K562 (cell line): ENCODE measurements around the gene BCL11A. TPM values are rescaled to one million over a fixed set of nuclear protein-coding genes. Genes with fewer than 3 reads are reported as not detected.

Experiments
- ATAC-seq: fragments of 200-7000 bp; cut with Tn5 transposase; 3 replicates; pipeline ENCODE4 v1.9.1; 2020; ENCODE audit warnings: moderate library complexity
- BruUV-seq: library from RNA; stranded (reverse); fragments of 400-500 nt; replicated peaks from 2 replicates; lab custom pipeline; 2021; lab: Mats Ljungman, UMichigan
- CTCF ChIA-PET: fragments of 300-600 bp; formaldehyde crosslinking; extraction: SDS; loops from one replicate; lab custom pipeline; 2021; ENCODE audit warnings: low intra/inter-chr PET ratio; lab: Yijun Ruan, JAX
- POLR2A ChIA-PET: fragments of 300-600, 350-650 bp; sonication (Branson Sonifier 250); formaldehyde crosslinking; extraction: SDS; loops from one replicate; lab custom pipeline; 2021; ENCODE audit warnings: antibody characterized with exemption, inconsistent platforms; lab: Yijun Ruan, JAX
- DNase-seq, 4 experiments: peaks; one replicate each; pipeline versions ENCODE4 v3.0.0 to v3.0.0-alpha.2; 2011 to 2018; ENCODE audit warnings: low spot score in 3 of 4, mixed read lengths in 3 of 4; ENCODE audit errors: extremely low read depth in 1 of 4
- FAIRE-seq: peaks from 2 replicates; lab custom pipeline; 2011; peaks lifted over from hg19 to GRCh38; lab: Jason Lieb, UNC
- H2AFZ ChIP-seq: 2 replicates; pipeline ENCODE4 v1.6.0; 2011; ENCODE audit warnings: low read depth, low read length, control low read depth, inconsistent platforms
- H3K27ac ChIP-seq: fragments of 200-600 bp; 3 replicates; pipeline ENCODE4 v1.8.0; 2011; ENCODE audit warnings: low read depth, mild to moderate bottlenecking, control low read depth, inconsistent platforms, low read length, moderate library complexity, mixed read lengths; ENCODE audit errors: extremely low read depth
- H3K27me3 ChIP-seq, 2 experiments: fragments of 300-600 bp in 1 of 2; 2 replicates in 1 of 2; 3 replicates in 1 of 2; pipeline versions ENCODE4 v1.6.0 to v1.8.0; 2011; ENCODE audit warnings: inconsistent platforms in 2 of 2, low read length in 2 of 2, mild to moderate bottlenecking in 1 of 2, mixed read lengths in 1 of 2, moderate library complexity in 1 of 2; ENCODE audit not compliant: control insufficient read depth in 2 of 2, insufficient read depth in 2 of 2
- H3K36me3 ChIP-seq: fragments of 300-600 bp; 3 replicates; pipeline ENCODE4 v1.8.0; 2011; ENCODE audit warnings: mild to moderate bottlenecking, low read length, inconsistent platforms; ENCODE audit not compliant: control insufficient read depth, insufficient read depth
- H3K4me1 ChIP-seq, 2 experiments: fragments of 200-600 bp in 1 of 2; replicated peaks in 1 of 2; 2 replicates in 1 of 2; 3 replicates in 1 of 2; pipeline versions ENCODE4 v1.5.1 to v1.8.0; 2011; ENCODE audit warnings: inconsistent platforms in 2 of 2, low read length in 2 of 2, mild to moderate bottlenecking in 1 of 2, mixed read lengths in 1 of 2, moderate library complexity in 1 of 2; ENCODE audit not compliant: control insufficient read depth in 2 of 2, insufficient read depth in 2 of 2
- H3K4me2 ChIP-seq: 2 replicates; pipeline ENCODE4 v1.6.1; 2011; ENCODE audit warnings: low read length, control low read depth, inconsistent platforms, mixed read lengths; ENCODE audit not compliant: insufficient read depth
- H3K4me3 ChIP-seq: fragments of 200-600 bp; sonication (generic), shearing (Covaris generic); 2 replicates; pipeline ENCODE4 v1.5.1; 2016; ENCODE audit warnings: control low read depth, inconsistent platforms
- H3K79me2 ChIP-seq: fragments of 200-600 bp; 3 replicates; pipeline ENCODE4 v1.8.0; 2011; ENCODE audit warnings: low read length, inconsistent platforms; ENCODE audit not compliant: control insufficient read depth, insufficient read depth
- H3K9ac ChIP-seq, 2 experiments: 2 replicates each; pipeline versions ENCODE4 v1.6.0 to v1.6.1; 2011; ENCODE audit warnings: low read depth in 2 of 2, low read length in 2 of 2, control low read depth in 1 of 2, inconsistent platforms in 1 of 2, mild to moderate bottlenecking in 1 of 2, mixed read lengths in 1 of 2; ENCODE audit not compliant: insufficient read depth in 1 of 2
- H3K9me1 ChIP-seq: one replicate; pipeline ENCODE4 v1.6.0; 2011; ENCODE audit warnings: inconsistent platforms, mild to moderate bottlenecking, low read length, moderate library complexity; ENCODE audit not compliant: control insufficient read depth, insufficient read depth
- H3K9me3 ChIP-seq: replicated peaks from 2 replicates; pipeline ENCODE4 v1.5.1; 2011; ENCODE audit warnings: low read depth, low read length, inconsistent platforms; ENCODE audit not compliant: control insufficient read depth, insufficient read depth
- H4K20me1 ChIP-seq: replicated peaks from 2 replicates; pipeline ENCODE4 v1.6.1; 2011; ENCODE audit warnings: low read length, inconsistent platforms, mixed read lengths; ENCODE audit not compliant: control insufficient read depth, insufficient read depth
- BDP1 ChIP-seq: IDR thresholded peaks from 3 replicates; pipeline ENCODE4 v1.6.1; 2011; ENCODE audit not compliant: insufficient read length, insufficient read depth
- CEBPZ ChIP-seq: fragments of 150-350 bp; IDR thresholded peaks from 2 replicates; pipeline ENCODE4 v1.6.1; 2014; ENCODE audit warnings: low read depth, mild to moderate bottlenecking, low read length, borderline replicate concordance
- KLF1 ChIP-seq: fragments of 450-650 bp; IDR thresholded peaks from 2 replicates; pipeline ENCODE4 v1.6.1; 2016; ENCODE audit warnings: missing genetic modification characterization, missing compliant biosample characterization
- PPARD ChIP-seq: fragments of 250-450 bp; sonication (Bioruptor Pico); IDR thresholded peaks from 2 replicates; pipeline ENCODE4 v1.8.0; 2022; ENCODE audit warnings: inconsistent platforms, mild to moderate bottlenecking, moderate library complexity
- RBM39 ChIP-seq: fragments of 200-400 bp; formaldehyde crosslinking; optimal IDR thresholded peaks from 2 replicates; pipeline ENCODE3; 2018; ENCODE audit warnings: low read depth, low read length
- RNF219 ChIP-seq: fragments of 250-450 bp; sonication (Bioruptor Pico); IDR thresholded peaks from 2 replicates; pipeline ENCODE4 v1.5.0; 2022; ENCODE audit warnings: mild to moderate bottlenecking
- VEZF1 ChIP-seq: fragments of 200-800 bp; sonication (Bioruptor generic); IDR thresholded peaks from 2 replicates; pipeline ENCODE4 v1.6.1; 2017; ENCODE audit warnings: missing genetic modification characterization, missing compliant biosample characterization
- XRCC3 ChIP-seq: fragments of 450-650 bp; IDR thresholded peaks from 2 replicates; pipeline ENCODE4 v1.6.1; 2017; ENCODE audit warnings: mild to moderate bottlenecking, moderate library complexity
- ZNF224 ChIP-seq: sonication (generic); formaldehyde crosslinking; IDR thresholded peaks from 2 replicates; pipeline ENCODE4 v1.8.0; 2022; ENCODE audit warnings: mild to moderate bottlenecking, missing genetic modification reagents
- ZNF436 ChIP-seq: fragments of 250-450, 450-650 bp; sonication (Bioruptor Pico); formaldehyde crosslinking; IDR thresholded peaks from 2 replicates; pipeline ENCODE4 v1.7.0; 2020; ENCODE audit warnings: mild to moderate bottlenecking
- WGBS: fragments of 100-300 bp; shearing (Covaris generic); methylation state at CpG from one replicate; pipeline ENCODE4 v1.1.6; 2016; ENCODE audit warnings: low coverage, mixed read lengths; ENCODE audit not compliant: insufficient coverage; ENCODE audit errors: missing lambda C conversion rate; 5-methylcytosine and 5-hydroxymethylcytosine counted together
- in situ Hi-C: fragments of 300-500 bp; cut with MboI; formaldehyde crosslinking; loops from 4 replicates; pipeline ENCODE4 v1.15.0; 2018; ENCODE audit warnings: inconsistent platforms, mixed read lengths
- intact Hi-C: fragments of 100-400 bp; cut with micrococcal nuclease; formaldehyde crosslinking; loops from 2 replicates; pipeline ENCODE4 v1.14.2; 2022
- polyA plus RNA-seq, 8 experiments: library from polyadenylated mRNA; depleted of rRNA in 4 of 8; stranded (reverse) in 5 of 8; unstranded in 3 of 8; fragments of >200 nt; fragmentation: Nextera tagmentation in 2 of 8; fragmentation: Illumina TruSeq in 1 of 8; extraction: Ambion mirVana in 2 of 8; extraction: Trizol in 1 of 8; gene quantifications; 2 replicates each; pipeline versions ENCODE4 v1.2.1 to v1.2.3, GENCODE V29; 2011 to 2014; ENCODE audit warnings: inconsistent platforms in 1 of 8, missing spikeins in 1 of 8
- total RNA-seq, 7 experiments: library from RNA; depleted of rRNA in 6 of 7; stranded (reverse); fragments of >200 nt in 6 of 7; fragmentation: Illumina TruSeq in 2 of 7; extraction: Trizol in 2 of 7; gene quantifications; 2 replicates each; pipeline versions ENCODE4 v1.2.1 to v1.2.3, GENCODE V29; 2011 to 2021; ENCODE audit warnings: low replicate concordance in 1 of 7

The BCL11A gene
- total and polyA plus RNA-seq, 9 of the 15 experiments (the other 6 are each of a cell fraction or from before 2014, with no cell fraction given), result 0.13 TPM; not detected in 8

- intact Hi-C loops (no loop called here), in situ Hi-C loops (no loop called here)
- Histone ChIP-seq H3K4me3 (no peak overlapping the region), H4K20me1 (no peaks in the 10 kb centered on the region), H3K36me3 (no peaks in the 10 kb centered on the region), H3K27ac (no peak overlapping the region), H3K27me3 (peaks cover 0 to 20% of the 10 kb centered on the region in 2 experiments; a peak in 2 of 5 replicates), H3K9me3 (no peaks in the 10 kb centered on the region), H3K4me2 (no peak overlapping the region), H3K4me1 (no peaks in the 10 kb centered on the region), H3K79me2 (no peaks in the 10 kb centered on the region), H3K9me1 (no peaks in the 10 kb centered on the region), H2AFZ (no peak overlapping the region), H3K9ac (no peak overlapping the region)
- ATAC-seq, result no peak
- DNase-seq, result no peak
- TF ChIP-seq BDP1 (no peak), RNF219 (CRISPR knock-in tag) (no peak), PPARD (CRISPR knock-in tag) (no peak), RBM39 (no peak)
- BruUV-seq, result no TSS peak
- ChIA-PET POLR2A (no interaction called here), CTCF (no interaction called here)
- FAIRE-seq, result no peak
- 0% methylated on average over 5 of the region's 5 CpGs for WGBS
Measured at GRCh38 chr2:60513191-60513590, 40.3 kb downstream of the BCL11A start.

- H3K27ac ChIP-seq, result no peak overlapping the region
- ChIA-PET CTCF (no interaction called here), POLR2A (no interaction called here)
- H3K36me3 ChIP-seq, result no peaks in the 10 kb centered on the region
- H3K9me3 ChIP-seq, result no peaks in the 10 kb centered on the region
- no peaks in the 10 kb centered on the region for H3K9me1 ChIP-seq
- BruUV-seq, result no TSS peak
- intact Hi-C loops, result no loop called here
- no peaks in the 10 kb centered on the region for H3K79me2 ChIP-seq
- peaks cover 0 to 22% of the 10 kb centered on the region in 2 experiments; a peak in 2 of 5 replicates for H3K27me3 ChIP-seq
- no peak overlapping the region for H3K4me2 ChIP-seq
- 0% methylated on average over 6 of the region's 6 CpGs for WGBS
- H4K20me1 ChIP-seq, result no peaks in the 10 kb centered on the region
- FAIRE-seq, result no peak
- no peaks in the 10 kb centered on the region for H3K4me1 ChIP-seq
- no peak for DNase-seq
- in situ Hi-C loops, result no loop called here
- no peak overlapping the region for H3K4me3 ChIP-seq
- no peak overlapping the region for H3K9ac ChIP-seq
- H2AFZ ChIP-seq, result no peak overlapping the region
- no peak for ATAC-seq
- TF ChIP-seq ZNF224 (no peak), VEZF1 (CRISPR knock-in tag) (no peak), ZNF436 (CRISPR knock-in tag) (no peak), KLF1 (tag) (no peak), CEBPZ (no peak), XRCC3 (no peak)
Measured at GRCh38 chr2:60512641-60513040, 40.8 kb downstream of the BCL11A start.
